ENCODE data around the gene AGPAT1.
"Not testable (repeated sequence)": the region's sequence is repeated elsewhere in the genome, so short reads cannot be mapped to it uniquely, and the experiment has no call there.

AGPAT1 gene, protein sequence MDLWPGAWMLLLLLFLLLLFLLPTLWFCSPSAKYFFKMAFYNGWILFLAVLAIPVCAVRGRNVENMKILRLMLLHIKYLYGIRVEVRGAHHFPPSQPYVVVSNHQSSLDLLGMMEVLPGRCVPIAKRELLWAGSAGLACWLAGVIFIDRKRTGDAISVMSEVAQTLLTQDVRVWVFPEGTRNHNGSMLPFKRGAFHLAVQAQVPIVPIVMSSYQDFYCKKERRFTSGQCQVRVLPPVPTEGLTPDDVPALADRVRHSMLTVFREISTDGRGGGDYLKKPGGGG

GRCh38 chr6:32175711-32176475 lies at the start of gene AGPAT1:
TSS of gene AGPAT1 (minus strand) at chr6:32176084. CDS start at chr6:32171496, 4,588 bp downstream.
- DNase-seq = peak in 50 of 51 donors; percentile 58 to 98 (median 95)

- no peak for DNase-seq
Measured at GRCh38 chr6:32224696-32225095, 48.8 kb upstream of the AGPAT1 start.

- DNase-seq = no peak
Measured at GRCh38 chr6:32223258-32224235, 47.7 kb upstream of the AGPAT1 start, which contains the start of gene NOTCH4. TSS of gene NOTCH4 (minus strand) at chr6:32224067. CDS start at chr6:32223928, 139 bp downstream.

- DNase-seq = no peak
Measured at GRCh38 chr6:32222333-32223230, 46.7 kb upstream of the AGPAT1 start.

DNA sequence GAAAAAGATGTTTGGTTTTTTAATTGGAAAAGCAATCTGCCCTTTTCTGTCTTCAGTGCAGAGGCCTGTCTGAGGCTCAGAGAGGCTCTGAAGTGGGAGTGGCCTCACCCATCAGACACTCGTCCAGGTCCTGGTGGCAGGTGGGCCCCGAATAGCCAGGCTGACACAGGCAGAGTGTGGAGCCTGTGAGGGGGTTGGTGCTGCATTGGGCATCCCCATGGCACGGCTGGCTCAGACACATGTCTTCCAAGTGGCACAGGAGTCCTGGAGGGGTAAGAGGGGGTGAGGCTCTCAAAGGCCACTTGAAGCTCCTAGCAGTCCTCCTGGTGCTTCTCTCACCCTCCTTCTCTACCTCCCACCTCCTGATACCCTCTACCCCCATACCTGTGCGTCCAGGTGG lies 44.1 kb upstream of the AGPAT1 start:
- DNase-seq = no peak

DNA sequence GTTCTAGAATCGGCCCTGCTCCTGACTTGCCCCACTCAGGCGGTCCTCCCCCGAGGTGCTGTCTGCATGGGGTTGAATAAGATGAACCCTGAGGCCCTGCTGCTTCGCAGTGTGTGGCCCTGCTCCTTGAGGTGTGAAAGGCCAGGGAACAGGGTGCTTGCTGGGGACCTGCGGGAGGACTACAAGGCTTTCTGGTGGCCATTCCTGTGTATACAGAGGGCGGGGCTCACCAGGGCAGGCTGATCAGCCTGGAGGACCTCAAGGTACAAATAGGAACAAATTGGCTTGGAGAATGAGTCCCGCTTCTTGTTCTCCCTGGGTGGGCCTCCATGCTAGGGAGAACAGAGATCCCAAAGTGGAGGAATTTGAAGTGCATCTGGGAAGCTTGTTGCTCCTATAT lies 42.3 kb upstream of the AGPAT1 start:
- DNase-seq = no peak

- DNase-seq = no peak
Measured at GRCh38 chr6:32216998-32217397, 41.1 kb upstream of the AGPAT1 start.

- no peak for DNase-seq
Measured at GRCh38 chr6:32216285-32216684, 40.4 kb upstream of the AGPAT1 start.

DNA sequence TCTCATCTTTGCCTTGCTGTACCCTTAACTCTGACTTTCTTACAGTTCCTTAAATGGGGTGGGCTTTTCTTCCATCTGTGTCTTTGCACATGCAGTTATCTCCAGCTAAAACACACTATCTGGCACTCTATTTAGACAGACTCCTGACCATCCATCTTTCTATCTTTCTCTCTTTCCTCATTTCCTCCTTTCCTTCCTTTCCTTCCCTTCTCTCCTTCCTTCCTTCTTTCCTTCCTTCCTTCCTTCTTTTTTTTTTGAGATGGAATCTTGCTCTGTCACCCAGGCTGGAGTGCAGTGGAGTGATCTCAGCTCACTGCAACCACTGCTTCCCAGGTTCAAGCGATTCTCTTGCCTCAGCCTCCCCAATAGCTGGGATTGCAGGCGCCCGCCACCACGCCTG lies 39.7 kb upstream of the AGPAT1 start:
- no peak for DNase-seq

DNA sequence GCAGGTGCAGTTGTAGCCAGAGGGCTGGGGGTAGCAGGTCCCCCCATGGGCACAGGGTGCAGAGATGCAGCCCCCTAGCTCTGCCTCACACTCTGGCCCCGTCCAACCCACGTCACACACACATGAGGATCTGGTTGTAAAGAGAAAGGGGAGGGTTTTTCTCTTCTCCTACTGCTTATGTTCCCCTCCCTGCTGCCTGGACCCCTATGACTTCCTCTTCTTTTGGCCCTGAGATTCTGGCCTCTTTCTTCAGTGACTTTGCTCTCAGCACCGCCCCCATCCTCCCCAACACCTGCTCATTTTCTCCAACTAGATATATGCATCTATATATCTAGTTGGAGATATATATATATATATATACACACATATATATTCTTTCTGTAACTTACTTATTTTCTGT lies 38.2 kb upstream of the AGPAT1 start:
- DNase-seq = no peak

GRCh38 chr6:32213649-32214048 lies 37.8 kb upstream of the AGPAT1 start:
- no peak for DNase-seq

GRCh38 chr6:32212076-32212760 lies 36.3 kb upstream of the AGPAT1 start:
- no peak for DNase-seq

DNA sequence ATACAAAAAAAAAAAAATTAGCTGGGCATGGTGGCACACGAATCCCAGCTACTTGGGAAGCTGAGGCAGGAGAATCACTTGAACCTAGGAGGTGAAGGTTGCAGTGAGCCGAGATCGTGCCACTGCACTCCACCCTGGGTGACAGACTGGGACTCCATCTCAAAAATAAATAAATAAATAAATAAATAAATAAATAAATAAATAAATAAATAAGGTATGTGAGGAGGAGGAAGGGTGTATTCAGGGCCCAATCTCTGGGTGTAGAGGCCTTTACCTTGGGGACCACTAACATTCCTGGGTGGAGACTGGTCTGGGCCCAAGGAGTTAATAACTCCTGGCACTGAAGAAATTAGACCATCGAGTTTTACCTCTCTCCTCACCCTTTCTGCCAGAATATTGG lies 35.5 kb upstream of the AGPAT1 start:
- DNase-seq = not testable (repeated sequence)

- no peak for DNase-seq
Measured at GRCh38 chr6:32210191-32210601, 34.3 kb upstream of the AGPAT1 start.

DNA sequence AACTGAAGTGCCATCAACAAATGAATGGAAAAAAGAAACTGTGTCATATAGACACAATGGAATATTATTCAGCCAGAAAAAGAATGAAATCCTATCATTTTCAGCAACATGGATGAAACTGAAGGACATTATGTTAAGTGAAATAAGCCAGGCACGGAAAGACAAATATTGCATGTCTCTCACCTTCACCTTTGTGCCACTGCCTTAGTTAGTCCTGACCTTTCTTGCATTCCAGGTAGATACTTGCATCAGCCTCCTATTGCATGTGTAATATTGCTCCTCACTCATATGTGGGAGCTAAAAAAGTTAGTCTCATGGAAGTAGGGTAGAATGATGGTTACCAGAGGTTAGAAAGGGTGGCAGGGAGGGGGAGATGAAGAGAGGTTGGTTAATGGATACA lies 33.1 kb upstream of the AGPAT1 start:
- DNase-seq = no peak

- no peak for DNase-seq
Measured at GRCh38 chr6:32204268-32204715, 28.4 kb upstream of the AGPAT1 start.

DNA sequence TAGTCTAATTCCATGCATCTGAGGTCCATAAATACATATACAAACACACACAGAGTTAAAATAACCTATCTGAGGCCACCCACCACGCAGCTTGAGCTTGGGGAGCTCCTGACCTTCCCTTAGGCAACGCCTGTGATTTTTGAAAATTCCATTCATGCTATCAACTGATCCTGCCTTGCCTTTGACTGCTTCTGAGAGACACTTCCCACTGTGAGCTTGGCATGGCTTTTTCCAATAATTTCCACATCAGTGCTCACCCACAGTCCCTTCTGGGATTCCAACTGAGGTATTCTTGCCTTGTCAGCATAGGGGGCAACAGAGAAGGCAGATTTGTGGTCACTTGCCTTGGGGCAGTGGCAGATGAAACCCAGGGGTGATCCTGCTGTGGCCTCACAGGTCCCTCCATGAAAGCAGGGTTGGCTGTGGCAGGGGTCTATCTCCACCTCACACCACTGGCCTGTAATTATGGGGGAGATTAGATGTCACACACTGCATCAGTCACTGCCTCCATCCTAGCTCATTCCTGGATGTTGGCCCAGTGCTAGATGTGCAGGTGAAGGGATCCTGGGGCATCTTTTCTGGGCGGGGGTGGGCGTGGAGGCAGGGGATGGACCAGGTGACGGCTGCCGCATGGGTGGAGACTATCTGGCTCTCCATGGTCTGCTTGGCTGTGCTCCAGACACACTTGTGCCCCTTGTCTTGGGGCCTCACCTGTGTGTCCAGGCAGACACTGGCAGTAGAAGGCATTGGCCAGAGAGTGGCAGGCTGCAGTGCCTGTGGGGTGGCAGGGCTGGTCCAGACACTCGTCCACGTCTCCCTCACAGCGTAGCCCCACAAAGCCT lies 27.8 kb upstream of the AGPAT1 start:
- no peak for DNase-seq

DNA sequence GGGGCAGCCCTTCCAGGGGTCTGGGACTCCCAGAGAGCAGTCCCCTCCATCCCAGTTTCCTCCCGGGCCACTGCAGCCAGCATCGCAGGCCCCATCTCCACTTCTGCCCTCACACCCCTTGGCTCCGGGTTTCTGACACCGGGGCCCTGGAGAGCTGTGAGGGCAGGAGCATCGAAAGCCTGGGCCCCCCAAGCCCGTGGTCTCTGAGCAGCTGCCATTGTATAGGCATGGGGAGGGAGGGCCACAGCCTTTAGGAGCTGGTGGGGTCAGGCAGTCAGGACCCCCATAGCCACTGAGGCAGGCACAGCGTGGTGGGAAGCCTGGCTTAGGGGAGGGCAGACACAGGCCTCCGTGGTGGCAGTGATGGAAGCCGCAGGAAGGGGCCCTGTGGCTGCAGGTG lies 26.3 kb upstream of the AGPAT1 start:
- DNase-seq = no peak
